HG03378 (cell line): Measurements from ENCODE around the gene CTSH.

Experiments used
- ATAC-seq: cut with Tn5 transposase; IDR thresholded peaks from one replicate; pipeline ENCODE4 v1.9.1; 2021; ENCODE audit warnings: mild to moderate bottlenecking, moderate library complexity; ENCODE audit not compliant: unreplicated experiment

CTSH gene, protein sequence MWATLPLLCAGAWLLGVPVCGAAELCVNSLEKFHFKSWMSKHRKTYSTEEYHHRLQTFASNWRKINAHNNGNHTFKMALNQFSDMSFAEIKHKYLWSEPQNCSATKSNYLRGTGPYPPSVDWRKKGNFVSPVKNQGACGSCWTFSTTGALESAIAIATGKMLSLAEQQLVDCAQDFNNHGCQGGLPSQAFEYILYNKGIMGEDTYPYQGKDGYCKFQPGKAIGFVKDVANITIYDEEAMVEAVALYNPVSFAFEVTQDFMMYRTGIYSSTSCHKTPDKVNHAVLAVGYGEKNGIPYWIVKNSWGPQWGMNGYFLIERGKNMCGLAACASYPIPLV

DNA sequence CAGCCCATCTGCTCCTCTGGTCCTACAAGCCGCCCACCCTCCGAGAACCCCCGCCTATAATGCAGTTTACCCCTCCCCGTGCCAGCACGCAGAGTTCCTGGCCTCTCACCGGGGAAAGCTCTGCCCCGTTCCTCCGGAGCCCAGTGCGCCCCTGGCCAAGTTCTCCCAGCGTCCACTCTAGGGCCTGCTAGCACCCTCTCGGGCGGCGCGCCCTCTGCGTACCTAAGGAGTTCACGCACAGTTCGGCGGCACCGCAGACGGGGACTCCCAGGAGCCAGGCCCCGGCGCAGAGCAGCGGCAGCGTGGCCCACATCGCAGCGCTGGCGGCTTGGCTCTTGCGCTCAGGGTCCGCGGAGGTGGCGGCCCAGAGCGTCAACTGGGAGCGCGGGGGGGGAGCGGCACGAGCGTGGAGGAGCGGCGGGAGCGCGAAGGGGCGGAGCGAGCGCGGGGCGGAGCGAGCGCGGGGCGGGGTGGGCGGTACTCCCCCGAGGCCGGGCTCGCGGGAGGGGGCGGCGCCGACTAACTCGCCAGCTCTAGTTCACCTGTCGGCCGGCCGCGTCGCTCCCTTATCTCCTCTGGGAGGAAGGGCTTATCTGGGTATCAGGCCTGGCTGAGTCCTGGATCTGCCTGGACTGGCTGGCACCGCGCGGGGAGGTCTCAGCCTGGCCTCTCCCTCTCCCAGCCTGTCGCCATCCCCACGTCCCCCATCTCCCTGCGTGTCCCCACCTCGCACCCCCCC lies at the start of gene CTSH:
Gene CTSH, minus strand, starts transcription at position 378 of the 739 bp plus-strand sequence. Its CDS starts 65 bp downstream, at position 313.
- no peak for ATAC-seq

DNA sequence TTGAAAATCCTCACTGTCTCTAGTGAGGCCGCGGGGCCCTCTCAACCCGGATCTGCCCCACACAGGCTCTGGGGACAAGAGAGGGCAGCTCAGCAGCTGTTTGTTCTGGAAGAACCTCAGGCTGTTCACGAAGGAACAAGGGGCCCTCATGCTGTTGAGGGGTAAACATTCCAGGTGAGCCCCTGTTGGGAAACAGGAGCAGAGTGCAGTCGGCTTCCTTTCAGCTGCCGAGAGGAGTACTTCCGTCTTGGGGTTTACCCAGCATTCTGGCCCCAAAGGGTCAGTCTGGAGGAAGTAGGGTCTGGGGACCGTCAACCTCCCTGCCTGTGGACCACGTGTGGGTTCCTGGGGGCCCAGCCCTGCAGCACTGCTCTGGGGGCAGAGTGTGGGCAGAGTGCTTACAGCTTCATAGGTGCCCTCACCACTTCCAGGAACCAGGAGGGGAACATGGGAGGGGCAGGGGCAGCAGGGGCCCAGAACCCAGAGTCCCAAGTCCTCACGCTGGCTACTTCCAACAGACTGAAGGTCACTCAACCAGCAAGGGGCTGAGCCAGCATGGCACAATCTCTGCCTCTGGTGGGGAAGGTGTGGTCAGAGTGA lies 49.2 kb upstream of the CTSH start:
- no peak for ATAC-seq

DNA sequence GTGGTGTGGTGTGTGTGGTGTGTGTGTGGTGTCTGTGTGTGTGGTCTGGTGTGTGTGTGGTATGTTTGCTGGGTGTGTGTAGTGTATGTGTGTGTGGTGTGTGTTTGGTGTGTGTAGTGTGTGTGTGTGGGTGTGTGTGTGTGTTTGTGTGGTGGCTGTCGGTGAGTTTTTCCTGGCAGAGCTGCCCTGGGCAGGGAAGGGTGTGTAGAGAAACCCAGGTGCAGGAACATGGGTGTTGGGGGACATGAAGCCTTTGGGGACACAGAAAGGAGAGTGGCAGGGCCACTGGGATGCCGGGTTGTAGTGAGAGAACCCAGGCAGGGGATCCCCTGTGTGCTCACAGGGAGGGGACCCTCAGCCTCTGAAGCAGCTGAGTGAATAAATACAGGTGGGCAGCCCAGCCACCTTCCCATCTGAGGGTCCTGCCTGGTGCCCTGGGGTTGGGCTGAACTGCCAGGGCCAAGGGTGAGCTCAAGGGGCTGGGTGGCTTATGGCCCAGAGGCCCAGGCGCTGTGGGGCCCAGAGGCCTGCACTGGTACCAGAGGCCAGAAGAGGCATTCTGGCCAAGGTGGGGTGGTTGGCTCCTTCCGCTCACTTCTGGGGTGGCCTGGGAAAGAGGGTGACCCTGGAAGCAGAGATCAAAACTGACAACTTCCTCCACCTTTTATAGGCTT lies 48.5 kb upstream of the CTSH start:
- ATAC-seq, result no peak

DNA sequence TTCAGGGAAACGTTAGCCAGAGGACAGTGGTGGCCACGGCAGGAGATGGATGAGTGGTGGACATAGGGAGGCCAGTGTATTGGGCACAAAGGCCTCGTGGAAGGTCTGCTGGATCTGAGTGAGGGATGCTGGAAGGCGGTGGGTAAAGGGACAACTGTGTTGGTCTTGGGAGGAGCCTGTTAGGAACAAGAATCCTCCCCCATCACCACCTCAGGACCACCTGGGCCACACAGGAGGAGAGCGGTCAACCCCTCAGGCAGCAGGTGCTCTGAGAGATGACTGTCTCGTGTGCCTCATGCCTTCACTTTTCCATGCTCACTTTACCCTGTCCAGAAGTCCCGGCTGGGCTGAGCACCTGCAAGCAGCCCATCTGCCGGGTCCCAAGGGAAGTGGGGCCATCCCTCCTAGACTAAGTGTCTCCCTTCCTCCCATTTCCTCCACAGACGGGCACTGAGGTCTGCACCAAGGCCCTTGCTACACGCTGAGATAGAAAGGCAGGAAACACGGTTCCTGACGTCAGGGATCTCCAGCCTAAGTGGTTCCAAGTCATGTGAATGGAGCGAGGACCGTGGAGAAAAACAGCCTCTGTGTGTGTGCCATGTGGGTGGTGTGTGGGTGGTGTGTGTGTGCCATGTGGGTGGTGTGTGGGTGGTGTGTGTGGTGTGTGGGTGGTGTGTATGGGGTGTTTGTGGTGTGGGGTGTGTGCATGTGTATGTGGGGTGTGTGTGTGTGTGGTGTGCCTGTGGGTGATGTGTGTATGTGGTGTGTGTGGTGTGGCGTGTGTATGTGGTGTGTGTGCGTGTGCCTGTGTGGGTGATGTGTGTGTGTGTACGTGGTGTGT lies 47.8 kb upstream of the CTSH start:
- no peak for ATAC-seq

DNA sequence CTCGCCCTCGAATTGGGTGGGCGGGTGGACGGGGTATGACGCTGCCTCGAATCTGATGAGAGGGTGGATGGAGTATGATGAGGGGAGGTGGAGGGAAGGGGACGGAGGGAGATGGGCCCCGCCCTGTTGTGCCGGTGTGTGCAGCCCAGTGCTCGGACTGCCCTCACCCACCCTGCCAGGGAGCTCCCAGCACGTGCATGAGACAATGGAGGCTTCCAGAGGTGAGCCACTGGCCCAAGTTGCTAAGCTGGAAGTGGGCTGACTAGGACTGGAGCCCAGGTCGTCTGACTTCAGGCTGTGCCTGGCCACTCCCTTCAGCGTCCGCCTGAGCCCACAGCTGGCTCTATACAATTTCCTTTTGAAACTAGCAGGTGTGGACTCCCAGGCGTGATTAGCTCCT lies 47.0 kb upstream of the CTSH start:
- no peak for ATAC-seq

DNA sequence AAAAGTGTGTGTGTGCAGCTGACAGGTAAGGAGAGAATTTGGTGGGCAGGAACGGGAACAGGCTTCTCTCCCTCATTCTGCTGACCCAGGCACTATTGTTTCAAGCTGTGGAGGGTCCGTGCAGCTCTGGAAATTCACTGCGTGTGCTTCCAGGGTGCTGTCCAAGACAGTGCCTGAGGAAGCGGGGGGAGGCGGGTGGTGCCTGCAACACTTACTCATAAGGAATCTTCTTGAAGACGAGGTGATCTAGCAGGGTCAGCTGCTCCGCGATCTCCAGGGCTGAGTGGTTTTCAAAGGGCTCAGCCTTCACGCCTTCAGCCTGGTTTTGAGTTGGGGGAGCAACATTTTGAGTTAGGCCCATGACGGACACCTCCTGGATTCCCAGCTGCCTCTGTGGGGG lies 46.6 kb upstream of the CTSH start:
- ATAC-seq, result no peak

DNA sequence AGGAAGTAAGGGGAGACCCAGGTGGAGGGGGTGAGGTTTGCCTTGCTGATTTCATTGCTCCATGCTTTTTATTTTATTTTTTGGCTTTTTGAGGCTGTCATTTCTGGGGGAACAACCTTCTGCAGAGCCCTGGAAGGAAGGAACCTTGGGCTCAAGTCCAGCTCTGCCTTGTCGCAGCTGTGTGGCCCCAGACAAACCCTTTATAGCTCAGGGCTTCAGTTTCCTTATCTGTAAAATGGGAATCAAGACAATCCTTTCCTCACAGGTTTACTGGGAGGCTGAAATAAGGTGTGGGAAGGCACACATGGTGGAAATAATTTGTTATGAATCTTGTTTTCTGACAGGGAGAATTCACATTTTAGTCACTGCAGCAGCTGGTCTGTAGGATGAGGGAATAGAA lies 45.4 kb upstream of the CTSH start:
- ATAC-seq, result no peak

DNA sequence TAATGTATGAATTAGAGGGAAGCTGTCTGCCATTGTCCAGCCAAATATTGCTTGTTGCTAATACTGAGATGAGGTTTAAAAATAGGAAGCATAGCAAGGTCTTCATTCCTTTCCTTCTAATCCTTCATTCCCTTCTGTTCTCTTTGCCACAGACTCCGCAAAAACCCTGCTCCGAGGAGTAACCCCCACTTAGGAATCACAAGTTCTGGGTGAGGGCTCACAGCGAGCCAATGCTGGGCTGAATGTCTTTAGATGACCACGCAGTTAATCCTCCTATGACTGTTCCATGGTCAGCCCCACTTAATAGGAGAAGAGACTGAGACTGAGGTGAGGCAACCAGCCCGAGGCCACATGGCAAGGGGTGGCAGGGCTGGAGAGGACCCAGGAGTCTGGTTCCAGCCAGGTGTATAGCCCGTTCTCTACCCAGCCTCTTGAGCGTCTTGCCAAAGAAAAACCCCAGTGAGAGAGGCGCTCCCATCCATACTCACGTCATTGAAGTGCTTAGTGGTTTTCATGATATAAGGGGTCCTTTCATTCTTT lies 44.9 kb upstream of the CTSH start:
- no peak for ATAC-seq

DNA sequence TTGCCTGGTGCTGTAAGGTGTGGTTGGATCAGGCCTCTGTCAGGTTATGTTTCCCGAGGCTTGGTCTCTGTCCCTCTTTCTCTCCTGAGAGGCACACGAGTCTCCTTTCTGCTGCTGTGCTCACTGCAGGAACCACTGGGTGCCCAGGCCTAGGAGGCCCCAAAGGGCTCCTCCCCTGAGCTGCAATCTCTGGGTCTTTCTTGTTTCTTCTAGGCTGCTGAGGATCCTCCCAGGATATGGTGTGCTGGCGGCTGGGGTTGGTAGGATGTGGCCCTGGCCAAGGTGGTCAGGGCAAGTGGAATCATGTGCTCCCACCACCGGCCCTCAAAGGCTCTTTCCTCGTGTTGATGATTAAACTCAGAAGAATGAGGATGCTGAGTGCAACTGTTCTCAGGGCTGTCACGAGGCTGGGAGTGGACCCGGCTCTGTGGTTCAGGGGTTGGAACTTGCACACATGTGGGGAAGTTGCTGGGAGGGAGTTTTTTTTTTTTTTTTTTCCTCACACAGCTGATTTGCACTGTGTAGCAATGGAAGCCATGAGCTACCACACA lies 43.6 kb upstream of the CTSH start:
- peak; percentile 55 for ATAC-seq

DNA sequence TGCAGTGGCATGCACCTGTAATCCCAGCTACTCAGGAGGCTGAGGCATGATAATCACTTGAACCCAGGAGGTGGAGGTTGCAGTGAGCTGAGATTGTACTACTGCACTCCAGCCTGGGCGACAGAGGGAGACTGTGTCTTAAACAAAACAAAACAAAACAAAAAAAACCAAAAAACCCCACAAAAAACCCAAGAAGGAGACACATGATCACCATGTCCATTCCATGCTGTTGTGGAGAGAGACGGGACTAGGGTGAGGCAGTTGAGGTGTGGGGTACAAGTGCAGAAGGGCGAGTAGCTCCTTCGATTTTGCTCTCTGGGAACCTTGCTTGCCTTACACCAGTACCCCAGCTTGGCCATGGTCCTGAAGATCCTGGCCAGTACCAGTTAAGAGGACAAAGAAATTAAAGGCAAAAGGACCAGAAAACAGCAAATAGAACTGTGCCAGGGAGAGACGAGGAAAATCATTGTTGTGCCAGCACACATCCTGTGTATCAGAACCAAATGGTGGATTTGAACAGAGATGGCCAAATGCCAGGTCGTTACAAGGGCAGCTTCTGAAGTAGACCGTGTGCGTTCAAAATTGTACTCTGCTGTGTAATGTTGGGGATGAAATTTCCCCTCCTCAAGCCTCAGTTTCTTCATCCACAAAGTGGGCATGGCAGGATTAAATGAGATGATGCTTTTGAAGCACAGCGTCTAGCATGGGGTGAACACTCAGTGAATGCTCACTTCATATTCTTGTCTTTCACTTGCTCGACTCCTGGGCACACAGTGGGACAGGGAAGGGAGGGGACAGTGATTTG lies 42.9 kb upstream of the CTSH start:
- ATAC-seq, result no peak

DNA sequence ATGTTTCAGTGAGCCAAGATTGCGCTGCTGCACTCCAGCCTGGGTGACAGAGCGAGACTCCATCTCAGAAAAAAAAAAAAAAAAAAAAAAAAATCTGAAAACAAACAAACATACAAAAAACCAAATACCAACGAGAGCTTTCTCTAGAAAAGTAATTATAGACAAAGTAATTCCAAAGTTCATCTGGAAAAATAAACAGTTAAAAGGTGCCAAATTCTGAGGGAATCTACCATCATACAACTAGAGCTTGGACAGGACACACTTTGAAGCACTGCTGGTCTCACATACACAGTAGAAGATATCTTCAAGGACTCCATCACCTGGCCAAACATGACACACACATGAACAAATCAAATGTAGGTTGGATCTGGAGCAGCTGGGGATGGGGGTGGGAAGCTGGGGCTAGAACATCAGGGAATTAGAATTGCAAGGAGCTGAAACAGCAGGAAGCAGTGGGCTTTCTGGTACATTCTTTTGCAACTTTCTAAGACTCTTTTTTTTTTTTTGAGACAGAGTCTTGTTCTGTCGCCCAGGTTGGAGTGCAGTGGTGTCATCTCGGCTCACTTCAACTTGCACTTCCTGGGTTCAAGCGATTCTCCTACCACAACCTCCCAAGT lies 41.1 kb upstream of the CTSH start:
- ATAC-seq, result no peak

DNA sequence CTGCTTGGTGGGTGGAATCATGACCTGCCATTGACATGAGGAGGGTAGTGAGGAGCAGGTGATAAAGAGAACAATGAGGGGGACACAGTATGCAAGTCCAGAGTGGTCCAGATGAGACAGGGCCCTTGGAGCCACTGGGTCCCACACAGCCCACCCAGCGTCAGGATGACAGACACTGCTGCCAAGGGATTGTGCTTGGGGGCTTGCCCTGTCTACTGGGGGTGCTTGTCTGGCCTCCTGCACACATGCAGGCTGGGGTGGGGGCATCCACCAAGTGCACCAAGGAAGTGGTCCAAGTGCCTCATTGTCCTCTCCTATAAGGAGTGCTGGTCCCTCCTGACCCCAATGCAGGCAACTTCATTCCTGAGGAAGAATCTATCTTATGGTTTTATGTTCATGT lies 39.2 kb upstream of the CTSH start:
- ATAC-seq, result no peak

DNA sequence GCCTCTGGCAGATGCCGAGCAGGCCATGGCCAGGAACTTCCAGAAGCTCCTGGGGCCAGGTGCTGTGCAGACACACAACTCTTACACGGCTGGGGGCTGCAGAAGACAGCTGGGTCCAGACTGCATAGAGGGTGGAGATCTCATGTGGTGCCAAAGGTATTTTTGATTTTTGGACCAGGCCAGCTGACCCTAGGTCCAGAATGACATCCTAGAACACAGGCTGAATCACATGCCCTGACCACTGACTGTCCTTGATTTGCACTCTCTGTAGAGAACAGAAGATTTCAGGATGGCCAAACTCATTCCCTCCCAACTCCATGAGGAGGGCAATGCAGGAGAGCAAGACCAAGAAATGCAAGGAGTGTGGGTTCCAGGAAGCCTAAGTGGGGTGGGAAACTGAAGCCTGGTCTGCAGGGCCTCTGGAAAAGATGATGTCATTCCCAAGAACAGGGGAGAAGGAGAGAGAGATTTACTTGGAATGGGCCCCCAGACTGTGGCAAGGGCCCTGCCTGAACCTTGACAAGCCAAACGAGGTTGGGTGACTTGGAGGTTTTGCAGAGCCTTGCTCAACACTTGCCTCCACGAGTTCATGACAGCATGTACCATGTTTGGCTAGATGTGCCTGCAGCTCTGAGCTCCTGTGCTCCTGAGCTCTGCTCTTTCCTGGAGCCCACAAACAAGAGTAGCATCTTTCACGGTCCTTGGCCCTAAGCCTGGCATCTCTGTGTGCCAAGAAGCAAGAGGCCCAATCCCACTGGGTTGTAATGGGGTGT lies 38.5 kb upstream of the CTSH start:
- no peak for ATAC-seq

DNA sequence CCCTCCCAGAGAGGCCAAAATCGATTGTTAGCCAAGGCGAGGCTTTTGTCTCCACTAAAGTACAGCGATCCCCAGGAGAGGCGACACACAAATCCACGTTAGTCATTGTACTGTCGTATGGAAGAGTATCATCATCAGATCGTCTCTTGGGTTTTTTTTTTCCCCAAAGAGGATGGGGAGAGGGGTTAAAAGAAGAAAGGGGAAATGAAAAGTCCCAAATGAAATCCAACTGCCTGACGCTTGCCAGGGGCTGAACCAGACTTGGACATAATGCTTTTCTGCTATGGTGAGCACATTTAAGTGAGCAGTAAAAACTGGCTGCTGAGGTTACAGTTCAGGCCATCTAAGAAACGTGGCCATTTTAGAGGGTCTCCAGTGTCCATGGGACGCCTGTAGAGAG lies 37.9 kb upstream of the CTSH start:
- no peak for ATAC-seq

DNA sequence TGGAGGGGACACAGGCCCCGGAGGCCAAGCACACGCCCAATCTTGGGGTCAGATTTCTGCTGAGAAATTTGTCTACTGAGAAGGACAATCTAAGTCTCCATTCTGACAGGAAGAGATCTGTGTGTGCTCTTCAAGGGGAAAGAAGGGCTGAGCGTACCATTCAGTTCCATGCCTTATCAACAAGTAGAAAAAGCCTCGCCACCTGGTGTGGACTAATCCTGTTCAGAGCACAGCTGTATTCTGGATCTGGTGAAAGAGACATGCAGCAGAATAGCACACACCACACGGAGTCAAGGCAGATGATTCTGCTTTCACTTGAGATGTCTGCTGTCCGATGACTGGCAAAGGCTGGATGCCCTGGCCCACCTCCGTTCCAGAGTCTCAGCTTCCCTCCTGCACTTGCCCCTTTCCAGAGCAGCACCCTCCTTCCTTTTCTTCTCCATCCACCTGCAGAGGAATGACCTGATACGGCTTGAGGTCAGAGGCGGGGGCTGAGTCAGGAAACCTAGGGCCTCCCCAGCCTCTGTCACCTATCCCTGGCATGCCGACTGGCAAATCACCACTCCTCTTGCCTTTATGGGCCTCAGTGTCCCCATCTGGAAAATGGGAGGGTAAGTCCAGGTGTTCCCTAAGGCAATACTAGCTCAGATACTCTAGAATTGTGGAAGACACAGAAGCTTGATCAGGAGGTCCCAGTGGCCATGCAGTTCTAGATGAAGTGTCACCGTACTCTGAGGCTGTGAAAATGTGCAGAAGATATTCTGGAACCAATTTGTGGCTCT lies 36.9 kb upstream of the CTSH start:
- no peak for ATAC-seq

DNA sequence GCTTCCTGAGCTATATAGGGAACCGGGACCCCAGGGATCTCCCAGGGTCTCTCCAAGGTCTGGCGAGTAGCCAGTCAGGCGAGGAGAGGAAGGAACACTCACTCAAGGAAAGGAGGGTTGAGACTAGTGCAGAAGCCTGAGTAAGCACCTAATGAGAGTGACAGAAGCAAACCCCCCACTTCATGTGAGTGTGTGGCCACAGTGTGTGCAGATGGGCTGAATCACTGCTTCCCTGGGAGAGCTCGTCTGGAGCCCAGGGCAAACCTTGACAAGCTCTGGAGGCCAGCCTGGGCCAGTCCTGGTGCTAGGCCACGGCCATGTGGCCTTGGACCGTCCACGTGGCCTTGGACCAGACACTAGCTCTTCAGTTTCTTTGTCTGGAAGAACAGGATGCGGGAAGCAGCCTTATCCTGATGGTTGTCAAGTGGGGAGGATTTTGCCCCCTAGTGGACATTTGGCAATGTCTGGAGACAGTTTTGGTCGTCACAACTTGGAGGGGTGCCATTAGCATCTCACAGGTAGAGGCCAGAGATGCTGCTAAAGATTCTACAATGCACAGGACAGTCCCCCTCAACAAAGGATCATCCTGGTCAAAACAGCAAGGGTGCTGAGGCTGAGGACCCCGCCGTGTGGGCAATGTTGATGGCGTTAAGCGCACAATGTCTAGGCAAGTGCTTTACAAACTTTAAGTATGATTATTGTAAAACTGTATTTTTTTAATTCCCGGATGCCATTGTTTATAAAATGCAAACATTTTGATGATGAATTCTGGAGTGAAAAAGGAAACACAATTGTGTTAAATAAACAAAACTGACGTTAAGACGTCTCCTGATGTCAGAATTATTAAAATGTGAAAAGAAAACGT lies 34.8 kb upstream of the CTSH start:
- no peak for ATAC-seq
